DMS 273 (cell line): ENCODE measurements around the gene REC8.

Experiments used
- DNase-seq: peaks from one replicate; lab custom pipeline; 2025; ENCODE audit not compliant: unreplicated experiment; lab: John Stamatoyannopoulos, UW

The REC8 gene

DNA sequence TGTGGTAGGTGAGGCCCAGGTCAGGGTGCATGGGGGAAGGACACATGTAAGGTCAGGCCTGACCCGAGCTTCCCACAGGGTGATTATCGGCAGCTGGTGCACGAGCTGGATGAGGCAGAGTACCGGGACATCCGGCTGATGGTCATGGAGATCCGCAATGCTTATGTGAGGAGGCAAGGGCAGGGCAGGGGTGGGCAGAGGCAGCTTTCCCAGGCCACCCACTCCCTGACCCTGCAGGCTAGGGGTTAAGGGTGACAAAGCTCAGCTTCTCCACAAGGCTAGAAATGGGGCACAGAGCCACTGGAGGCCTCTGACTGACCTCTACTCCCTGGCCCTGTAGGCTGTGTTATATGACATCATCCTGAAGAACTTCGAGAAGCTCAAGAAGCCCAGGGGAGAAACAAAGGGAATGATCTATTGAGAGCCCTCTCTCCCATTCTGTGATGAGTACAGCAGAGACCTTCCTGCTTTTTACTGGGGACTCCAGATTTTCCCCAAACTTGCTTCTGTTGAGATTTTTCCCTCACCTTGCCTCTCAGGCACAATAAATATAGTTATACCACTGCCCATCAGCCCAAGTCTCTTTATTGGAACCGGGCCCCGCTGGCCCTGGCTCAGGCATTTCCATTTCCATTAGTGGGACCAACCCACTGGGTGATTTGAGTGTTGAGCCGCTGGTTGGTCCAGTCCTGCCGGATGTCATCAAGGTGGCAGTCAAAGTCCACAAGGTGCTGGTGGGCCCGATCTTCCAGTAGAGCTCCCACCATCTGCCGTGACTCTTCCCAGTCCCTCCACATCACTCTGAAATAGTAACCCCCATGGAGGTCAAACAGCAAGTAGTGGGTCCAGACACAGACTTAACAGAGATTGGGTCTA, 33.2 kb upstream of the REC8 start:
- DNase-seq: no peak

DNA sequence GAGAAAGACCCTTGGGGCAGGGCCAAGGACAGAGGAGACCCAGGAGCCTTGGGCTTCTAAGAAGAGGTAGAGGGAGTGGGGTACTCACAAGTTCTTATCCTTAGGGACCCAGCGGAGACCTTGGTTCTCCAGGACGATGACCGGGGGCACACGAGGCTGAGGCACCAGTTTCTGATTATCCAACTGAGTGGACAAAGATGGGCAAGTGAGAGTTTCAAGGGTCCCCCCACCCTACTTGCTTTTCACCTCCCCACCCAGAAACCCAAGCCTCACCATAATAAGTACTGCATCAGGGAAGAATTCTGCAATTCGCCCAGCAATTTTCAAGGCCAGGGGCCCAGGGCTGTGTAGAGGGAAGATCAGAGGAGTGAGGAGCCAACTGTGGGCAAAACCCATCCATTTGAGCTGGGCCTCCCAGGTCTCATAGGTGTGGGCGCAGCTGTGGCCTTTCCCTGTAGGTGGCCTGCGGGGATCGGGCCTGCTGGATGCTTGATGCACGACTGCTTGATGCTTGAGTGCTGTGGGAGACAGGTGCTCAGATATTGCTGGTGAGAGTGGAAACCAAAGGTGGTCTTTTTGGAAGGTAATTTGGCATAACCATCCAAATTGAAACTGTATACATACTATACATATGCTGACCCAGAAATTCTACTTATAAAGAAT, 32.5 kb upstream of the REC8 start:
- peak; percentile 40 for DNase-seq

DNA sequence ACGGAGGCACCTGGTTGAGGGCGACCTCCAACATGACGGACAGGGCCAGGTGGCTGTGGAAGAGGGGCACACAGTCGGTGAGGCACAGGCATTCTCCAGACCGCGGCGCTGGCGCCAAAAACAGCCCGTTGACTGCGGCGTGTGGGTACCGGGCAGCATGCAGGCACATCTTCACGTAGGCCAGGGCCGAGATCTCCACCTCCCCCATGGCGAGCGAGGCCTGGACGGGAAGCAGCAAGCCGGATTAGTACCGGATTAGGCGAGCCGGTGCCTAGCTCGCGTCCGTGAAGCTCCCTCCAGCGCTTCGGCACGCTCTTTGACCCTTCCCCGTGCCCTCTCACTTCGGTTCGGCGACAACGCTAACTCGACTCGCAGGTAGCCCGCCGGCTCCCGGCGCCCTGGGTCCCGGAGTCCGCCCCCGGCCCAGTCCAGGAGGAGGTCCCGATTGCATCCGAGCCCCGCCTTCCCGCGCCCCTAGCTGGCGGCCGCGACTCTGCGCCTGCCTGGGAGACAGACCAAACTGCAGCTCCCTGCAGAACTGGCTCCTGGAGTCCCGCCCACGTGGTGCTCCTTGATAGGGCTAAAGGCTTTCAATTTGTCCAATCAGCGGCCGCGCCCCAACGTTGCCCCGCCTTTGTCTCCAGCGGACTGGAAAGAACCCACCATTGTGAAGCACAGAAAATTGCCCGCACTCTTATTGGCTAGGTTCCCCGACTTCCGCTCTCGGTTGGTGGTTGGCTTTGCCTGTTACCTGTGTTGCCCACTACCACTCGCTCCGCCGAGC, 30.6 kb upstream of the REC8 start, which contains the start of gene EMC9:
TSS of gene EMC9 (minus strand) at position 495 of the 784 bp plus-strand sequence. CDS start at position 208, 287 bp downstream.
- peak; percentile 100 for DNase-seq

DNA sequence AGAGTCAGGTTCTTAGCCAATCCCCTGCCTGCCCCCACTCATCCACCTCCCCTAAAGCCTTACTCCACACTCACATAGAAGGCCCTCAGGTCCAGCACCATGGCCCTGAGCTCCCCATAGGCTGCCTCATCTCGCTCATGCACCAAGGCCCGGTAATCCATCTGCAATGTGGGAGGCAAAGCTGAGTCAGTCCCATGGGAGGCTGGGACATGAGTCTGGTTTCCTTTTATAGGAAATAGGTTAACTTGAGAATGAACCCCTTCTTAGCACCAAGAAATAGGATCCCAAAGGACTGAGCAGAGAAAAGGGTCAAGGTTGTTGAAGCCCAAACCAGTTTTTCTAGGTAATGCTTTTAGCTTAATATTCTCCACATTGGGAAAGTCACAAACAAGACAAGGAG, 28.4 kb upstream of the REC8 start:
- no peak for DNase-seq

DNA sequence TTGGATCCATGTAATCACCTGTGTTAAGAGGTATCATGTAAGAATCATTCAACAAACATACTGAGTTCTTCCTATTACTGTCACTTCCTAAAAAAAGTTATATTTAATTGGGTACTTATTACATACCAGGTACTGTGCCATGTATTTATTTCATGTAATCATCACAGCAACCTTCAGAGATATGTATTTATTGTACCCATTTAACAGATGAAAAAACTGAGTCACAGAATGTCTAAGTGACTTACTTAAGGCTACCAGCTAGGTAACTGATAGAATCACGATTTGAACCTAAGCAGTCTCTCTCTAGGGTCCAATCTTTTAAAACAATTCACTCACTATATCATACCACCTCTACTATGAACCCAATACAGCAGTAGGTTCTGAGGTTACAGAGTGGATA, 27.4 kb upstream of the REC8 start:
- DNase-seq: no peak

DNA sequence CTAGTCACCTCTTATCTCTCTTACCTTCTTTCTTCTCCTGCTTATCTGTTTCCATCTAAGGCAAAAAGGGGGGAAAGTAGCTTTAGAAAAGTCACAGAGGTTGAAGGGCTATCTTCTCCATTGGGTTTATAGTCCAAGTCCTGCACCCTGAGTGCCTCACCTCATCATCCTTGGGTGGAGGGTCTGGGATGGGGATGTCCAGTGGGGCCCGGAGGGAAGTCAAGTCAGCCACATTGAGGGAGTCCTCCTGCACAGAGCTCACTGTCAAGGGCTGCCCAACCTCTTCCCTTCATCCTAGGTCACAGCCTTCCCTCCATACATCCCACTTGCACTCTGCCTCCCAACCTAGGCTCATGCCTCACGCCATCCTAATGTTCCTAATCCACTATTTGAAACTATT, 26.7 kb upstream of the REC8 start:
- DNase-seq: no peak

DNA sequence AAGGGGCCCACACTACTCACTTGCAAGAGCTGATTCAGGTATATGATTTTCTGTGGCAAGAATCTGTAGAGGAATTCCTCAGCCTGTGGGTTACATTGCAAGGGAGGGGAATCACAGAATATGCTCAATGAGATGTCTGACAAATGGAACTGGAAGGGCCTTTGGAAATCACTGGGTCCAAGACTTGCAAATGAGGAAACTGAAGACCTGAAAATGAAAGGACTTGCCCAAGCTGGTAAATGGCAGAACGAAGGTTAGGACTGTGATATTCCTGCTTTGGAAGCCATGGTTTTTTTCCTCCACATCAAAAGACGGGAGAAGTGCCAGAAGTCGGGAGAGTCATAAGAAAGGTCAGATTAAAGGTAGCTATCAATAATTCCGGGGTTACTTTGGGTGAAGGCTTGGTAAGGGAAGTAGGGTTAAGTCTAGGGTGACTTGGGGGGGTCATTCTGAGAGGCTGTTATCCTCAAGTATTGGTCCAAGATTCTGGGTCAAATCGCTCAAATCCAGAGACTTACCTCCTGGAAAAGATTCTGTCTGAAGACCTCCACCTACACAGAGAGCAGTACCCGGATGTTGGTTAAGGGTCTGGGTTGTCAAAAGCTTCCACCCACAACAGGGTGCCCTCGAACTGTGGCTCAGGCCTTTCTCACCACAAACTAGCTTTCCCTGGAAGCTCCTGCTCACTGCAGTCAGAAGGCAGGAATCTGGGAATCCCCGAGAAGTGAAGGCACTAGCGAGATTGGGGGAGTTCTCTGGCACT, 26.0 kb upstream of the REC8 start:
- peak; percentile 79 for DNase-seq

DNA sequence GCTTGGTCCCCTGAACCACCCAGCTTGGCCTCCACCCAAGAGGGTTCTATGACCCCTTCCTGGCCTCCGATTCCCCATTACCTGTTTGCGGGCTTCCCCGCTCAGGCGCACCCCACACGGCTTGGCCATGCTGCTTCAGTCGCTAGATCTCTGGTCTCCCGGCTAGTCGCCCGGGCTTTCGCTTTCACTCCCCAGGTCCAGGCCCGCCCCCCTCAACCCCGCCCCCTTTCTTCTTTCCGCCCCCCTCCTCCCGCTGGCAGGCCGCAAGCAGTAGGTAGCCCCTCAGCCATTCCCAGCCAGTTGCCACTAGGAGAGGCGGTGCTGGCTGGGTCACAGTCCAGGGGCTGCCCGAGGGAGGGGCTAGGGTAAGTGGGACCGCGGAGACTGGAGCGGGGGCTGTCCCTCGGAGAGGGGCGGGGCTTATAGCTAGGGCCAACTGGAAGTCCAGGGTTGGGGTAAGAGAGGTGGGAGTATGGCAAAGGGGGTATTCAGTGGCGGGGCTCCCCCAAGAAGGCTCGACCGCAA, 25.4 kb upstream of the REC8 start, which contains the start of gene PSME2:
TSS of gene PSME2 (minus strand) at position 158 of the 525 bp plus-strand sequence. CDS start at position 129, 29 bp downstream.
- peak; percentile 99 for DNase-seq

DNA sequence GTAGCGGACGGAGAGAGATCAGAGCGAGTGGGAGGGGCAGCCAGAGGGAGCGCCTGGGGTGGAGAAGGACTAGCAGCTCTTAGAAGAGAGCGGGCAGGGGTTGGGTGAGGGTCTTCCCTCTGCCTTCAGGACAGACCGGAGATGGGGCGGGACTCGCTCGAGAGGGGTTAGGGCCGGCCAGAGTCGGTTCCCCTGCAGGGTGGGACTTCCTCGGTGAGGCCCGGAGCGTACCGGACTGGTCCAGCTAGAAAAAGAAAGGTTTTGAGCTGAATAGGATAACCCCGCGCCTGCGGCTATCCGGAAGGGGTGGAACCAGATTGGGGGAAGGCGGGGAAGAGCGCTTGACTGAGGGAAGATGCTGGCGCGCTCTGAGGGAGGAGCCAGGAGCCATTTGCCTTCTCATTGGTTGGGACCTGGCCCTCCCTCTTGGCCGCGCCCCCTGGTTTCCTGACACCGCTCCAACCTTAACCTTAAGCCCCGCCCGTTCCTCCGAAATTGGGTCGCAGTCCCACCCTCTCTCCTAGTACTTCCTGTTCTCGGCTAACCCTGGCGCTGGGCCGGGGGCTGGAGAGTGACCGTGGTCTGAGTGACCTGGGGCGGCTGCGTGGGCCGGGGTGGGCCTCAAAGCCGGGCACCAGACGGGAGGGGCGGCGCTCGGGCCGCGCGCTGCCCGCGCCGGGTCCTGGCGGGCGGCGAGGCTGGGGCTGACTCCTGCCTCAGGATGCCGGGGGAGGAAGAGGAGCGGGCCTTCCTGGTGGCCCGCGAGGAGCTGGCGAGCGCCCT, 24.7 kb upstream of the REC8 start, which contains the start of gene RNF31:
TSS of gene RNF31 (plus strand) at position 521 of the 783 bp plus-strand sequence. CDS start at position 722, 201 bp downstream.
- peak; percentile 99 for DNase-seq

DNA sequence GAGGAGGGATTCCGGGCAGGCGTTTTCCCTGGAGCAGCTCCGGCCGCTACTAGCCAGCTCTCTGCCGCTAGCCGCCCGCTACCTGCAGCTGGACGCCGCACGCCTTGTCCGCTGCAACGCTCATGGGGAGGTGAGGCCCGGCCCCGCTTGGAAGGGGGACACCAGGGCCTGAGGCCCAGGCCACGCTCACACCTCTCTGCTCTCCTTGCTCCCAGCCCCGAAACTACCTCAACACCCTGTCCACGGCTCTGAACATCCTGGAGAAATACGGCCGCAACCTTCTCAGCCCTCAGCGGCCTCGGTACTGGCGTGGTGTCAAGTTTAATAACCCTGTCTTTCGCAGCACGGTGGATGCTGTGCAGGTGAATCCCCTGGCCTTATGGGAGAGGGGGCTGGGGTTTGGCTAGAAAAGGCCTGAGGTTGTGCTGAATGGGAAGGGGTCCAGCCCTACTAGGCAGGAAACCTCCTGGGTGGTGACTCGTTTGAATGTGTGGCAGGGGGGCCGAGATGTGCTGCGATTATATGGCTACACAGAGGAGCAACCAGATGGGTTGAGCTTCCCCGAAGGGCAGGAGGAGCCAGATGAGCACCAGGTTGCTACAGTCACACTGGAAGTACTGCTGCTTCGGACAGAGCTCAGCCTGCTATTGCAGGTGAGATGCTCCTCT, 24.0 kb upstream of the REC8 start:
- DNase-seq: peak; percentile 66

DNA sequence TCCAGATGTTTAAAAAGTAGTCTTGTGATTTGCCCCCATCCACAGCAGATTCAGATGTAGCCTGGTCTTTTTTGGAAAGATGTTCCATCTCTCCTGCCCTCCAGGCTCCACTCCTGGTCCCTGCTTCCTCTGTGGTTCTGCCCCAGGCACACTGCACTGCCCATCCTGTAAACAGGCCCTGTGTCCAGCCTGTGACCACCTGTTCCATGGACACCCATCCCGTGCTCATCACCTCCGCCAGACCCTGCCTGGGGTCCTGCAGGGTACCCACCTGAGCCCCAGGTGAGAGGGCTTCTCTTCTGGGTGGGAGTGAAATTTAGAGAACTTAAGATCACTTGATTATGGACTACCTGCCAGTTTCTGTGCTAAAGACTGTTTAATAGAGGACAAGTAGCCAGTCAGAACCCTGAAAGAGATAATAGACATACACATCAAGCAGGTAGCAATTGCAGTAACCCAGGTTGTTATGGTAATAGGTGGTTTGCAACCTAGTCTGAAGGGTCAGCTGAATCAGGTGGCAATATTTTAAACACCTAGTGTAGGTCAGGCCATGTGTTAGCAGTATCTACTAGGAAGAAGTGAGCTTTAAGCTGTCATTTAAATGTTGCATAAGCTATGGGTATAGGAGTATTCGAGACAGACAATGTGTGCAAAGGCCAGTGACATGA, 22.4 kb upstream of the REC8 start:
- DNase-seq: no peak

DNA sequence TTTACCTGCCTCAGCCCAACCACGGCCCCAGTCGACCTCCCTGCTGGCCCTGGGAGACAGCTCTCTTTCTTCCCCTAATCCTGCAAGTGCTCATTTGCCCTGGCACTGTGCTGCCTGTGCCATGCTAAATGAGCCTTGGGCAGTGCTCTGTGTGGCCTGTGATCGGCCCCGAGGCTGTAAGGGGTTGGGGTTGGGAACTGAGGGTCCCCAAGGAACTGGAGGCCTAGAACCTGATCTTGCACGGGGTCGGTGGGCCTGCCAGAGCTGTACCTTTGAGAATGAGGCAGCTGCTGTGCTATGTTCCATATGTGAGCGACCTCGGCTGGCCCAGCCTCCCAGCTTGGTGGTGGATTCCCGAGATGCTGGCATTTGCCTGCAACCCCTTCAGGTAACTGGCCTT, 21.8 kb upstream of the REC8 start:
- DNase-seq: no peak

DNA sequence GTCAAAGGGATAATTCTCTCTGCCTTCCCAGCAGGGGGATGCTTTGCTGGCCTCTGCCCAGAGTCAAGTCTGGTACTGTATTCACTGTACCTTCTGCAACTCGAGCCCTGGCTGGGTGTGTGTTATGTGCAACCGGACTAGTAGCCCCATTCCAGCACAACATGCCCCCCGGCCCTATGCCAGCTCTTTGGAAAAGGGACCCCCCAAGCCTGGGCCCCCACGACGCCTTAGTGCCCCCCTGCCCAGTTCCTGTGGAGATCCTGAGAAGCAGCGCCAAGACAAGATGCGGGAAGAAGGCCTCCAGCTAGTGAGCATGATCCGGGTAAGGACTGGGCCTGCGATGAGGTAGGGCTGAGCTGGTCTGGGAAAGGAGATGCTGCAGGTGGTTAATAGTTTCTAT, 21.3 kb upstream of the REC8 start:
- no peak for DNase-seq

DNA sequence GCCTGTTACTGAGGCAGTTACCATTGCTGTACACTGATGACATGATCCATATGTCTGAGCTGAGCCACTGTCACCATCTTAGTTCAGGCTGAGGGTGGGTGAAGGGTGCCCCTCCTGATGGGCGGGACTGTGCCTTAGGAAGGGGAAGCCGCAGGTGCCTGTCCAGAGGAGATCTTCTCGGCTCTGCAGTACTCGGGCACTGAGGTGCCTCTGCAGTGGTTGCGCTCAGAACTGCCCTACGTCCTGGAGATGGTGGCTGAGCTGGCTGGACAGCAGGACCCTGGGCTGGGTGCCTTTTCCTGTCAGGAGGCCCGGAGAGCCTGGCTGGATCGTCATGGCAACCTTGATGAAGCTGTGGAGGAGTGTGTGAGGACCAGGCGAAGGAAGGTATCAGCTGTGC, 20.9 kb upstream of the REC8 start:
- DNase-seq: no peak

DNA sequence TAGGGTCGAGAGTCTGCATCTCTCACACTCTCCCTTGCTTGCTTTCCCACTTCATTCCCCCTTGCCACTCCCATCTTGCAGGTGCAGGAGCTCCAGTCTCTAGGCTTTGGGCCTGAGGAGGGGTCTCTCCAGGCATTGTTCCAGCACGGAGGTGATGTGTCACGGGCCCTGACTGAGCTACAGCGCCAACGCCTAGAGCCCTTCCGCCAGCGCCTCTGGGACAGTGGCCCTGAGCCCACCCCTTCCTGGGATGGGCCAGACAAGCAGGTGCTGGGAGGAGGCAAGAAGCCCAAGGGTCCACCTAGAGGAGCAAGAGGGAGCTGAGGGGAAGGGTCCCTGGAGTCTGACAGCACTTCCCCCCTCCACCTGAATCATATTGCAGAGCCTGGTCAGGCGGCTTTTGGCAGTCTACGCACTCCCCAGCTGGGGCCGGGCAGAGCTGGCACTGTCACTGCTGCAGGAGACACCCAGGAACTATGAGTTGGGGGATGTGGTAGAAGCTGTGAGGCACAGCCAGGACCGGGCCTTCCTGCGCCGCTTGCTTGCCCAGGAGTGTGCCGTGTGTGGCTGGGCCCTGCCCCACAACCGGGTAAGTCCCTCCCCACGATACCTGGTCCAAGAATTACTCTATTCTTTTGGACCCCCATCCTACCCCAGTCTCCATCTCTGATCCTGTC, 20.3 kb upstream of the REC8 start:
- no peak for DNase-seq

DNA sequence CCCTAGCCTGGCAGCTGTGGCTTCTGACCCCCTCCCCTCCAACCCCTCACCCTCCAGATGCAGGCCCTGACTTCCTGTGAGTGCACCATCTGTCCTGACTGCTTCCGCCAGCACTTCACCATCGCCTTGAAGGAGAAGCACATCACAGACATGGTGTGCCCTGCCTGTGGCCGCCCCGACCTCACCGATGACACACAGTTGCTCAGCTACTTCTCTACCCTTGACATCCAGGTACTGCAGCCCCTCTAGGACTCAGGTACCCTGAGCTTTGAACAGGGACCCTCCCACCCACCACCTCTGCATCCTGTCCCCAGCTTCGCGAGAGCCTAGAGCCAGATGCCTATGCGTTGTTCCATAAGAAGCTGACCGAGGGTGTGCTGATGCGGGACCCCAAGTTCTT, 16.8 kb upstream of the REC8 start:
- DNase-seq: peak; percentile 42

DNA sequence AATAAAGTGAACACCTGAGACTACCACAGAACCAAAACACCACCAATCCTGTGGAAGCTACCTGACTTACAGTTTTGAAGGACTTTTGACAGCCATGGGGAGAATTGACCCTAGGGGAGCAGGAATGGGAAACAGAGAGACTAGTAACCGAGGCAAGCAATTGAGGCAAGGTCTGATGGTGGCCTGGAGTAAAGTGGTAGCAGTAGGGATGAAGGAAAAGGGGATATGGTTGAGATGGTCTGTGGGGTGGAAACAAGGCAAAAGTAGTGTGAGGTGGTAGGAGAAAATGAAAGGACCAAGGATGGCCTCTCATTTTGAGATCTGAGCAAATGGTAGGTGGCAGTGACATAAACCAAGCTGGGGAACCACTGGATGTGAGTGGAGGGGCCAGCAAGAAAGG, 15.0 kb upstream of the REC8 start:
- no peak for DNase-seq

DNA sequence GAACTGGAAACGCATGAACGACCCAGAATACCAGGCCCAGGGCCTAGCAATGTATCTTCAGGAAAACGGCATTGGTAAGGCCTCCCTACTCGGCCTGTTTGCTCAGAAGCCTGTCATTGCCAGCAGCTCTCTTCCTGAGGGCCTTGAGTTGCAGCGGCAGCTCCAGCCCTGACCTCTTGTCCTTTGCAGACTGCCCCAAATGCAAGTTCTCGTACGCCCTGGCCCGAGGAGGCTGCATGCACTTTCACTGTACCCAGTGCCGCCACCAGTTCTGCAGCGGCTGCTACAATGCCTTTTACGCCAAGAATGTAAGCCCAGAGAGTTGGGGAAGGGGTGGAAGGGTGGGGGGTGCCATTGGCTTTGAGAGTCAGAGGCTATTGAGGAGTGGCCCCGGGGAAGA, 14.5 kb upstream of the REC8 start:
- DNase-seq: no peak
